Raji (cell line): ENCODE results near the gene SCNN1B.

Source experiments
- POLR2A ChIP-seq: IDR thresholded peaks from 2 replicates; pipeline ENCODE4 v1.6.1; 2011; ENCODE audit warnings: low read depth, low read length, control low read depth; ENCODE audit not compliant: insufficient read depth

Gene SCNN1B

DNA sequence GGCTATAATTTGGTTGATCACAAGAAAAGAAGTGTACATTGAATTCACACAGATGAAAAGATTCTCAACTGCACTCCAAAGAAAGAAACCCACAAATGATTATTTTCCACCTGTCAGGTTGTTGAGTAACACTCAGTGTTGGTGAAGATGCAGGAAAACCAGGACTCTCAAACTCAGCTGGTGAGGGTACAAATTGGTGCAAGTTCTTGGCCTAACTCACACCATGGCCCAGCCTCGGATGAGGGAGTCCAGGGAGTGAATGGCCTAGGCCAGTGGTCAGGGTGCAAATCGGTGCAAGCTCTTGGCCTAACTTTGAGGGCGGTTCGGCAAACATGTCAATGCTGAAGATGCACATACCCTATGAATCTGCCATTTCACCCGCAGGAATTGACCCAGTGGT, 8.6 kb downstream of the SCNN1B start:
- TF ChIP-seq POLR2A: no peak

DNA sequence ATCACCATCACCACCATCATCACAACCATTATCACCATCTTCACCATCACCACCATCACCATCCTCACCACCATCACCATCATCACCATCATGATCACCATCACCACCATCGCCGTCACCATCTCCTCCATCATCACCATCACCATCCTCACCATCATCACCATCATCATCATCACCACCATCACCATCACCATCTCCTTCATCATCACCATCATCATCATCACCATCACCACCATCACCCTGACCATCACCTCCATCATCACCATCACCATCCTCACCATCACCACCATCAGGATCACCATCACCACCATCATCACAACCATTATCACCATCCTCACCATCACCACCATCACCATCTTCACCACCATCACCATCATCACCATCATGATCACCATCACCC, 14.1 kb downstream of the SCNN1B start:
- TF ChIP-seq POLR2A: no peak

GRCh38 chr16:23316634-23317265, 14.6 kb downstream of the SCNN1B start:
- TF ChIP-seq POLR2A: no peak

GRCh38 chr16:23317266-23317661, 15.2 kb downstream of the SCNN1B start:
- no peak for TF ChIP-seq POLR2A

DNA sequence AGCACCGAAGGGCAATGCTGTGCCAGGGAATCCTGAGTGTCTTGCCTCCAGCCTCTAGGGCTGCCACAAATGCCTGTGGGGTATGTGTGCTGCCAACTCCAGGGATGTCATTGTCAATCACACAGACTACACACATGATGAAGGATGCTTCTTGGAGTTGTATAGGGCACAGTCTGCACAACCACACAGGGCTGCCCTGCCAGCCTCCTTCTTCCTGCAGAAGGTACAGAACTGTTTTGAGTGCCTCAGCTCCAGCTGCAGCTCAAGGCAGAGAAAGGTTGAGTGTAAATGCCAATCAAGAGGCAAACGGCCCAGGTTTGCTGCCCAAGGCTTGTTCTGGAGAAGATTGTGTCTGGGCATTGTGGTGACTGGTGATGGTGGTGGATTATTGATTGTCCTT, 15.6 kb downstream of the SCNN1B start:
- TF ChIP-seq POLR2A: no peak

DNA sequence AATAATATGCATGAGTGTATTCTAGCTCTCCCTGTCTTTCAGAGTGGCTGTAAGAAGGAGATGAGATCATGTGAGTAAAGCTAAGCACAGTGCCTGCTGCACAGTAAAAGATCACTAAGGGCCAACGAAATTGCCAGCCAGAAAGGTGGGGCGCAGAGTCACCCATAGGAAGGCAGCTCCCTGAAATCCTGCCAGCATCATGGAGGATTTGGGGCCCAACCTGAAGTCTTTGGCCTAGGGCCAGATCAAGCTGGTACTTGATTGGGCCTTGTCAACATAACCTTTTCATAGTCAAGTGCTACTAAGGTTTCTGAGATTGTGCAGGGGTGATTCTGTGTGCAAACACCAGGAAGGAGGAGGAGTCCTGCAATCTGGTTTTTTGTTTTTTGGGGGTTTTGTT, 16.5 kb downstream of the SCNN1B start:
- no peak for TF ChIP-seq POLR2A

- TF ChIP-seq POLR2A: no peak
Observed at GRCh38 chr16:23319861-23320615, 17.9 kb downstream of the SCNN1B start.

DNA sequence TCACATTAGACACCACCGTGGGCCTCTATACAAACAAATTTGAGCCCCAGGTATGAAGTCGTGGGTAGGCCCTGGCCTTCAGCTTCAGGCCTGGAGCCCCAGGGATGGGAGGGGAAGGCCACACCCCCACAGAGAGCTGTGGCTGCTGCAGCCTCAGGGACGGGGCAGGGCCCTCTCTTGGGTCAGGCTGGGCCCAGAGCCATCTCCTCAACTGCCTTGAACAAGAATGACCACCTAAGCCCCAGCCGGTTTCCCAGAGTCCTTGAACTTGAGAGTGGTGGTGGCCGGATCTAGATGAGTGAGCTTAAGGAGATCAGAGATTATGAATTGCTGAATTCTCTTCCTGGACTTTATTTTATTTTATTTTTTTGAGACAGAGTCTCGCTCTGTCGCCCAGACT, 18.6 kb downstream of the SCNN1B start:
- no peak for TF ChIP-seq POLR2A

- TF ChIP-seq POLR2A: no peak
Observed at GRCh38 chr16:23321206-23321875, 19.2 kb downstream of the SCNN1B start.

DNA sequence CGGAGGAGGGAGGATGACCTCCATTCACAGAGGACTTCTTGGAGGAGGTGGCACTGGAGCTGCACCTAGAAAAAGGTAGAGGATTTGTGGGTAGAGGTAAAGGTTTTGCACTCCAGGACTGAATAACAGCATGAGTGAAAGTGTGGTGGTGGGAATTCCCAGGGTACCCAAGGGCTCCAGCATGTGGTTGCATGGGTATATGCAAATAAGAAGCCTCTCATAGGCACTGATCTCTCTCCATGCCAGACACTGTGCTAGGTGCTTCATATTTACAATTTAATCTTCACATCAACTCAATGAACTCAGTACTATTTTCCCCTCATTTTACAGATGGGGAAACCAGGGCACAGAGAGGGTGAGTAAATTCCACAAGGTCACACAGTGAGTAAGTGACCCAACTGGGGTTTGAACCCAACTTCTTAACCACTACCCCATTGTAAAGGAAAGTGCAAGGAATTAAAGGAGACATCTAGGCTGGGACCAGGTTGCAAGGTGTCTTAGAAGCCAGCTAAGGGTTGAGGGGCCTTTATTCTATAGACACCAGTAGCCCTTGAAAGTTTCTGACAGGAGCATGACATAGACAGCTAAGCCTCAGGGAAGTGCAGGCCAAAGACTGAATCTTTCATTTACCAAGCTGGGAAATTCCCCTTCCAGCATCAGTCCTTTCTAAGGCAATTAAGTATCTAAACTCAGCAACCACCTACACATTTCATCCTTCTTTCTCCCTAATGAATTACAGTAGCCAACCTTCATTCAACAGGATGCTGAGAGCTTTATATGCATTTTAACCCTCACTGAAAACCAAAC, 21.3 kb downstream of the SCNN1B start:
- TF ChIP-seq POLR2A: no peak

DNA sequence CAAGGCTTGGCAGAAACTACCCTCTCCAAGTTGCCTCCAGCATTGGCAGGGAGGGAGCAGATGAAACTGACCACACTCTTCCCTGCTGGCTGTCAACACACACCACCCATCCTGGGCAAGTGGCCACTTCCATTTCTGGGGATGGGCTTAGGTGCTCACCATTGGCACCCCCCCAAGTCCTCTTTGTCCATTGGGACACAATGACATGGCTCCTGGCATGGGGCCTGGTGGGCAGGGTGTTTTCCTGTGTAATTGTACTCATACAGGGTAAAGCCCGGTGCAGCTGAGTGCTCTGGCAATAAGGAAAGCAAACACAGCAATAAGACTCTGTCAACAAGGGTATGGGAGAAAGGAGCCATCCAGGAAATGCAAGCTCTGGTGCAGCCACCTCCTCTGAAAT, 22.6 kb downstream of the SCNN1B start:
- no peak for TF ChIP-seq POLR2A

DNA sequence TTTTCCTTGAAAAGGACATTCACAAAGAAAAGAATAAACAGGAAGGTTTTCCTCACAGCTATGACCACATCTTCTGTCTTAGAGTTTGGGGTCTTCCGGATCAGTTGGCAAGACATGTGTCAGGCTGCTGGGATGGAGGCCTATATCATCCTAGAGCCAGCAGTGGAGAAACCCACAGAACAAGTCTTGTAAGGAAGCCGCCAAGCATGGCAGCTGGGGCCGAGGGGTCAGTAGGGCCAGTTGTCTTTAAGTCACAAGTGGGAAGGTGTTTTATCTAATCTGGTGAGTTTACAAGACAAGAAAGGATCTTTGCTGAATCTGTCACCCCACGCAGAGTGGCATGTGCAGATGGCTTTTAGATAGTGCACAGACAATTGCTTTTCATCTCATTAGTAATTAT, 25.7 kb downstream of the SCNN1B start:
- TF ChIP-seq POLR2A: no peak

- no peak for TF ChIP-seq POLR2A
Observed at GRCh38 chr16:23330161-23330560, 28.1 kb downstream of the SCNN1B start.

DNA sequence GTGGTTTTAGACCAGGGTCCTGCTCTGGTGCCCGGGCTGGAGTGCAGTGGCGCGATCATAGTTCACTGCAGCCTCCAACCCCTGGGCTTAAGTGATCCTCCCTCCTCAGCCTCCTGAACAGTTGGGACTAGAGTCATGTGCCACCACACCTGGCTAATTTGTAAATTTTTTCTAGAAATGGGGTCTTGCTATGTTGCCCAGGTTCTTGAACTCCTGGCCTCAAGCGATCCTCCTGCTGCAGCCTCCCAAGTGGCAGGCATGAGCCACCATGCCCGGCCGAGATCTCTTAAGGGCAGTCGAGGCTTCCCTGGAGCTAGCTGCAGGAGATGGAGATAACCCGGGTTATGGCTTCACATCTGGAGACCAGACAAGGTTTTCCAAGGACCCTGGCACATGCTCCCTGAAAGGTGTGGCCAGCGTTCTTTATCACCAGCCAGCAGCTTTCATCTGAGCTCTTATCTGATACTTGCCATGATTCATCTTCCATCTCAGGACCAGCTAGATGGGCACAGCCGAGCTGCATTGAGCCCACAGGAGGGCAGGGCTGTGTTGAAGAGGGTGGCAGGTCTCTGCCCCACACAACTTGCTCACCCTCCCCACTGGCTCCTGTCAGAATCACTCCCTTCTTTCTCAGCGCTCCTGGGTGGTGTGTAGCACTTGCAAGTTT, 28.6 kb downstream of the SCNN1B start:
- no peak for TF ChIP-seq POLR2A

DNA sequence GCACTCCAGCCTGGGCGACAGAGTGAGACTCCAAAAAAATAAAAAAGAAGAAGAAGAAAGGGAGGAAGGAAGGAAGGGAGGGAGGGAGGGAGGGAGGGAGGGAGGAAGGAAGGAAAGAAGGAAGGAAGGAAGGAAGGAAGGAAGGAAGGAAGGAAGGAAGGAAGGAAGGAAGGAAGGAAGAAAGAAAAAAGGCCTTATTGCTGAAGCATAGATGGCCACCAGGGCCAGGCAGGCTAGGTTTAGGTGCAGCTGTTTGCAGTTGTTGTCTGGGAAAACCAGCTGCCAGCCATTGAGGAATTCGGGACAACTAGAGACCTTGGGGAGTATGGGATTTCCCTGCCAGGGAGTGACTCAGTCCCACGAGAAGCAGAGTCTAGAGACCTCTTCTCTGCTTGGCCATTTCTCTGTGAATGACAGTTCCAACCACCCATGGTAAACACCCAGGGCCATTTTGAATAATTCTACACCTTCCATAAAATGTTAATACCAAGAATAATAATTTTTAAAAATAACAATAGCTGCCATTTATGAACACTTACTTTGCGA, 31.0 kb downstream of the SCNN1B start:
- TF ChIP-seq POLR2A: no peak

GRCh38 chr16:23333831-23334456, 31.8 kb downstream of the SCNN1B start:
- no peak for TF ChIP-seq POLR2A
